A673 (cell line): Measurements from ENCODE around the gene GPN2. TPM values are rescaled to one million over a fixed set of nuclear protein-coding genes. Genes with fewer than 3 reads are reported as not detected.
"Not testable (repeated sequence)": the region's sequence is repeated elsewhere in the genome, so short reads cannot be mapped to it uniquely, and the experiment has no call there.

Source experiments
- BruUV-seq: library from RNA; stranded (reverse); fragments of 400-500 nt; replicated peaks from 2 replicates; lab custom pipeline; 2021; lab: Mats Ljungman, UMichigan
- CTCF ChIA-PET: fragments of 300-600 bp; sonication (Branson Sonifier 250); formaldehyde crosslinking; loops from one replicate; lab custom pipeline; 2022; ENCODE audit warnings: antibody characterized with exemption; lab: Charles Lee
- POLR2A ChIA-PET: fragments of 300-600 bp; sonication (Branson Sonifier 250); formaldehyde crosslinking; loops from one replicate; lab custom pipeline; 2022; ENCODE audit warnings: antibody characterized with exemption; ENCODE audit not compliant: low non-redundant PET; lab: Charles Lee
- DNase-seq: peaks from one replicate; pipeline ENCODE4 v3.0.0-alpha.2; 2015; ENCODE audit warnings: low spot score
- H3K27ac ChIP-seq: fragments of 200-600 bp; sonication (generic); 2 replicates; pipeline ENCODE4 v1.5.1; 2016; ENCODE audit warnings: mixed run types, low read depth, mild to moderate bottlenecking, mixed read lengths, antibody characterized with exemption, low read length; ENCODE audit not compliant: poor library complexity, severe bottlenecking
- H3K27me3 ChIP-seq: fragments of 200-600 bp; sonication (generic); replicated peaks from 2 replicates; pipeline ENCODE4 v1.6.1; 2017; ENCODE audit warnings: mixed run types, low read depth, mild to moderate bottlenecking, mixed read lengths, antibody characterized with exemption, low read length; ENCODE audit not compliant: insufficient read depth, poor library complexity
- H3K36me3 ChIP-seq: fragments of 200-600 bp; sonication (generic); 2 replicates; pipeline ENCODE4 v1.6.1; 2016; ENCODE audit warnings: mixed run types, mild to moderate bottlenecking, mixed read lengths, antibody characterized with exemption, low read length; ENCODE audit not compliant: insufficient read depth, poor library complexity, severe bottlenecking
- H3K4me1 ChIP-seq: fragments of 200-600 bp; sonication (generic); 2 replicates; pipeline ENCODE4 v1.6.1; 2017; ENCODE audit warnings: mixed run types, mild to moderate bottlenecking, mixed read lengths, antibody characterized with exemption, low read length; ENCODE audit not compliant: insufficient read depth, poor library complexity, severe bottlenecking
- H3K4me3 ChIP-seq: fragments of 200-600 bp; sonication (generic); 2 replicates; pipeline ENCODE4 v1.5.1; 2016; ENCODE audit warnings: low read depth, mixed run types, mild to moderate bottlenecking, mixed read lengths, low read length; ENCODE audit not compliant: poor library complexity, severe bottlenecking
- H3K9me3 ChIP-seq: fragments of 200-600 bp; sonication (generic); 2 replicates; pipeline ENCODE4 v1.6.1; 2016; ENCODE audit warnings: mixed run types, low read depth, mild to moderate bottlenecking, mixed read lengths, antibody characterized with exemption, low read length; ENCODE audit not compliant: poor library complexity, severe bottlenecking
- CTCF ChIP-seq: fragments of 300-800, 200-600 bp; sonication (generic); conservative IDR thresholded peaks from 2 replicates; pipeline ENCODE4 v1.5.1; 2017; ENCODE audit warnings: low read depth, mild to moderate bottlenecking, antibody characterized with exemption, low read length, moderate library complexity, mixed read lengths
- EZH2 ChIP-seq: fragments of 200-600 bp; sonication (generic); IDR thresholded peaks from 2 replicates; pipeline ENCODE4 v1.6.1; 2017; ENCODE audit warnings: borderline replicate concordance, low read depth, mild to moderate bottlenecking, mixed read lengths, antibody characterized with exemption, low read length; ENCODE audit not compliant: poor library complexity, severe bottlenecking
- intact Hi-C: fragments of 100-400 bp; cut with micrococcal nuclease; formaldehyde crosslinking; loops from one replicate; pipeline ENCODE4 v1.10.0; 2022; ENCODE audit not compliant: unreplicated experiment
- total RNA-seq: library from RNA; stranded (reverse); gene quantifications from 2 replicates; pipeline ENCODE4 v1.2.3, GENCODE V29; 2021

The GPN2 gene
- total RNA-seq, 1 experiment from 2014 or later = 41.4 TPM

- H3K27ac ChIP-seq = no peak overlapping the region
- ChIA-PET CTCF (no interaction called here), POLR2A (no interaction called here)
- H3K4me1 ChIP-seq = no peaks in the 10 kb centered on the region
- intact Hi-C loops = loop anchor here (5.0 kb wide), 2 partner anchors 67 to 277 kb away; no protein-coding TSS in a partner anchor
- no peaks in the 10 kb centered on the region for H3K9me3 ChIP-seq
- no peak for DNase-seq
- peaks cover 55% of the 10 kb centered on the region for H3K36me3 ChIP-seq
- no peak for TF ChIP-seq CTCF
- no peak for TF ChIP-seq EZH2
- BruUV-seq = no TSS peak
- H3K4me3 ChIP-seq = no peak overlapping the region
- no peaks in the 10 kb centered on the region for H3K27me3 ChIP-seq
These were observed 10.3 kb downstream of the GPN2 start for GRCh38 chr1:26879793-26880192.

GRCh38 chr1:26877326-26877725, 12.8 kb downstream of the GPN2 start:
- intact Hi-C loops = loop anchor here (5.0 kb wide), 2 partner anchors 65 to 275 kb away; no protein-coding TSS in a partner anchor
- CTCF ChIA-PET = no interaction called here

GRCh38 chr1:26874896-26875295, 15.2 kb downstream of the GPN2 start:
- no peak overlapping the region for H3K4me3 ChIP-seq
- no peaks in the 10 kb centered on the region for H3K27me3 ChIP-seq
- peaks cover 18% of the 10 kb centered on the region for H3K36me3 ChIP-seq
- TF ChIP-seq CTCF (no peak), EZH2 (no peak)
- CTCF ChIA-PET = no interaction called here
- H3K9me3 ChIP-seq = no peaks in the 10 kb centered on the region
- intact Hi-C loops = loop anchor here (5.0 kb wide), 2 partner anchors 63 to 273 kb away; no protein-coding TSS in a partner anchor
- H3K4me1 ChIP-seq = no peaks in the 10 kb centered on the region
- DNase-seq = no peak
- H3K27ac ChIP-seq = no peak overlapping the region
- BruUV-seq = no TSS peak
- POLR2A ChIA-PET = no interaction called here

More at GRCh38 chr1:26877326-26877725, 12.8 kb downstream of the GPN2 start:
- no peak for DNase-seq
- Histone ChIP-seq H3K9me3 (no peaks in the 10 kb centered on the region), H3K36me3 (peaks cover 30% of the 10 kb centered on the region), H3K27me3 (no peaks in the 10 kb centered on the region), H3K27ac (no peak overlapping the region), H3K4me1 (no peaks in the 10 kb centered on the region), H3K4me3 (no peak overlapping the region)
- POLR2A ChIA-PET = no interaction called here
- TSS peak; percentile 20 for BruUV-seq
- TF ChIP-seq EZH2 (no peak), CTCF (no peak)

GRCh38 chr1:26873097-26873496, 17.0 kb downstream of the GPN2 start:
- intact Hi-C loops = not testable (repeated sequence)

More at GRCh38 chr1:26873097-26873496, 17.0 kb downstream of the GPN2 start:
- not testable (repeated sequence) for H3K4me3 ChIP-seq, H3K9me3 ChIP-seq, H3K4me1 ChIP-seq, H3K27ac ChIP-seq, DNase-seq, BruUV-seq, H3K27me3 ChIP-seq
- ChIA-PET POLR2A (interaction anchor here (0.6 kb wide), 1 partner anchor 9 kb away, joined by 5 read pairs; no protein-coding TSS in a partner anchor), CTCF (interaction anchor here (0.6 to 0.7 kb wide), 2 partner anchors 13 to 512 kb away, joined by 6 to 7 read pairs; no protein-coding TSS in a partner anchor)
- peaks cover 13% of the 10 kb centered on the region for H3K36me3 ChIP-seq
